ENCODE data around the gene SRRD.
"Not testable (repeated sequence)": the region's sequence is repeated elsewhere in the genome, so short reads cannot be mapped to it uniquely, and the experiment has no call there.

SRRD gene

DNA sequence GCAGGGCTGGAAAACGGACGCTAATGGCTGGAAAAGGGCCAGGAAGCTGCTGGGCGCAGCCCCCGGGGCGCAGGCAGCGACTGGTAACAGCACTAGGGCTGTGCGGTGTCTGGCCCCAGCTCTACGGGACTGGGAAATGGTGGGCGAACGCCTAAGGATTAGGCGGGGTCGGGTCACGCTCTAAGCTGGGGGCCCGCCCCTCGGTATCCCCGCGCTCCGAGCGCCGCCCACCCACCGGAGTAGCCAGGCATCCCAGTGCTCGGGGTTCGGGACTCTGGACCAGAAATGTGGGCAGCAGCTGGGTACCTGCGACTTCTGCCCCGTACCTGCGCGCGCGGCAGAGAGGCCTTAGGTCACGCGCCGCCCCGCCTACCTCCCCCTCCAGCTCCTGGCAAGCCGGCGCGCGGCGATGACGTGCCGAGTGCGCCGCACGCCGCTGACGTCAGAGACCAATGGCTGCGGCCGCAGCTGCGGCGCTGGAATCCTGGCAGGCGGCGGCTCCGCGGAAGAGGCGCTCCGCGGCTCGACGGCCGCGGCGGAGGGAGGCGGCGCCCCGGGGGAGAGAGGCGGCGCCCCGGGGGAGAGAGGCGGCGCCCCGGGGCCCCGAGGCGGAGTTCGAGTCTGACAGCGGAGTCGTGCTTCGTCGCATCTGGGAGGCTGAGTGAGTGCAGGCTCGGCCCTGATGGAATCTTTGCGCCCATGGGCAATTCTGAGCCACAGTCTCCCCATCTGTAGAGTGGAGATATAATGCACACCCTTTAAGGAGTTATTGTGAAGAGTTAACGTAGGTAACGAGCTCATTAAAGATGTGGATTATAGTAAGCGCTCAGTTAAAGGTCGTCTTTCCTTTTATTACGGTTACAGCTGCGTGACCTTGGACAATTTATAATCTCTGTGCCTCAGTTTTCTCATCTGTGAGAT, at the start of gene SRRD, which contains the start of gene HPS4:
Gene SRRD (plus strand): TSS at position 439 of the 921 bp plus-strand sequence. CDS start 14 bp downstream, at position 453.
Gene HPS4 (minus strand): TSS at position 345 of the 921 bp plus-strand sequence. CDS start 2,021 bp downstream, outside the sequence.
- H3K27ac ChIP-seq: peak within 1 kb of the TSS; percentile 76

GRCh38 chr22:26435327-26436093, 48.2 kb upstream of the SRRD start:
- no peak overlapping the region for H3K27ac ChIP-seq
- DNase-seq (ENCODE audit: low read depth, low spot score): no peak

More for the DNA sequence above, at the start of gene SRRD, which contains the start of gene HPS4:
- DNase-seq (ENCODE audit: low read depth, low spot score): peak; percentile 66

- DNase-seq (ENCODE audit: low read depth, low spot score): peak; percentile 29
- H3K27ac ChIP-seq: no peak overlapping the region
Observed at GRCh38 chr22:26436903-26437515, 46.7 kb upstream of the SRRD start.

DNA sequence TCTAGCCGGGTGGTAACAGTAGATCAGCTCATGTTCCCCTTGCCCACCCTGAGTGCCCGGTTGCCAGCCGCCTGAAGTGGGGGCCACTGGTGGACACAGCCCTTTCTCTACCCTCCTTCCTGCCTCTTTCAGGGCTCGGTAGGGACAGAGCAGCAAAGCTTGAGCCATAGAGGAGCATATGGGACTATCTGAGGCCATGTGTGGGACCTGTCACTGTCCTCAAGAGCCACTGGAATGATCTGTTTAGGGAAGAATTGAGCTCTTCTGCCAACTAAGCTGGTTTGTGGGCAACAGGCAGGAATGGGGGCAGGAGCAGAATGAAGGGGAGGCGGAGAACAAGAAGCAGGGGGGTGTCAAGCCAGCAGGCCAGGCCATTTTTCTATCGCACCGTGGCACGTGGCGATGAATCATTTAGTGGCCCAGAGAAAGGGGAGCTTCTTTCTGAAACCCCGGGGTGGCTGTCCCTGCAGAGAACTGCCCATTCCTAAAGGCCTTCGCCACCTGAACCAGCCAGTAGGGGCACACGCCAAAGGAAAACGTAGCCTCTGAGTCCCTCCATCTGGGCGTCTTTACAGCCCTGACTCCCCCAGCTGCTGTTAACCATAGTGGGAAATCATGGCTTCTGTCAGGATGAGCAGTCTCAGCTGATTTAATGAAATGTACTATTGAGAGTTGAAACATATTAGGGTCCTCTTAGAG, 45.8 kb upstream of the SRRD start:
- H3K27ac ChIP-seq: no peak overlapping the region
- no peak for DNase-seq (ENCODE audit: low read depth, low spot score)

GRCh38 chr22:26438776-26439175, 44.9 kb upstream of the SRRD start:
- H3K27ac ChIP-seq: not testable (repeated sequence)

DNA sequence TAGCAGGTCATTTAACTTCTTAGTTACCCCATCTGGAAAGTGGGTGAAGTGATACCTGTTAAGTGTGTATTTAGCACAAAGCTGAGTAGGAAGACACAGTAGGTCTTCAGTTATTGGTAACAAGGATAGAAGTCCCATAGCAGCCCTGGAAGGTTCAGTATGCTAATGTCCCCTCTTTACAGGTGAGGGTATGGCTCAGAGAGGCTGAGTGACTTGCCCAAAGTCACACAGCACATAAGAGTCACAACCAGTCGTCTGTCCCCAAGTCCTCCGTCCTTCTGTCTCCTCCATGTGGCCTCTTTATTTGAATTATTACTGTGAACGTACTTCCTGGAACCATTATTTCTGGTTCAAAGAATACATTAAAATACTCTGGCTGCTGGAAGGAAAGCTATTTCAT, 44.1 kb upstream of the SRRD start:
- no peak for DNase-seq (ENCODE audit: low read depth, low spot score)
- H3K27ac ChIP-seq: no peak overlapping the region

More at GRCh38 chr22:26438776-26439175, 44.9 kb upstream of the SRRD start:
- not testable (repeated sequence) for DNase-seq (ENCODE audit: low read depth, low spot score)

DNA sequence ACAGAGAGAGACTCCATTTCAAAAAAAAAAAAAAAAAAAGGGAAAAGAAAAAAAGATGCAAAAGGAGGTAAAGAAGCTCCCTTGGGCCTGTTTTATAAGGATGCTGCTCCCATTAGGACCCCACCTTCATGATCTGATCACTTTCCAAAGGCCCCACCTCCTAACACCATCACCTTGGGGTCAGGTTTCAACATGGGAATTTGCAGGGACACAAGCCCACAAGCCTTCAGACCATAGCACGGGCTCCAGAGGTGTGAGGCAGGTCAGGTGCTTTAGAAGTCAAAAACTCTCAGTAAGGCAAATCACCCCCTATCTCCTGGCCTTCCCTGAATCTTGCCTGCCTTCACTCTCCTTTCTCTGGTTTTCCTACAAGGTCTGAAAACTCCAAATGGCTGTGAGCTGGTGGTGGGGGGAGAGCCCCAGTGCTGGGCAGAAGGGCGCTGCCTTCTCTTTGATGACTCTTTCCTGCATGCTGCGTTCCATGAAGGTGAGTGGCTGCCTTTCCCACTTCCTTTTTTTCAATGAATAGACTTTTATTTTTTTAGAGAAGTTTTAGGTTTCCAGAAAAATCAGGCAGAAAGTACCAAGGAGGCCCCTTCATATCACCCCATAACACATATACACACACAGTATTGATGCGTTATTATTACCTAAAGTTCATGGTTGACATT, 41.5 kb upstream of the SRRD start:
- DNase-seq (ENCODE audit: low read depth, low spot score): no peak
- no peak overlapping the region for H3K27ac ChIP-seq

- no peak for DNase-seq (ENCODE audit: low read depth, low spot score)
- H3K27ac ChIP-seq: no peak overlapping the region
Observed at GRCh38 chr22:26443901-26444690, 39.6 kb upstream of the SRRD start.

- H3K27ac ChIP-seq: no peak overlapping the region
- DNase-seq (ENCODE audit: low read depth, low spot score): no peak
Observed at GRCh38 chr22:26444777-26445176, 38.9 kb upstream of the SRRD start.

DNA sequence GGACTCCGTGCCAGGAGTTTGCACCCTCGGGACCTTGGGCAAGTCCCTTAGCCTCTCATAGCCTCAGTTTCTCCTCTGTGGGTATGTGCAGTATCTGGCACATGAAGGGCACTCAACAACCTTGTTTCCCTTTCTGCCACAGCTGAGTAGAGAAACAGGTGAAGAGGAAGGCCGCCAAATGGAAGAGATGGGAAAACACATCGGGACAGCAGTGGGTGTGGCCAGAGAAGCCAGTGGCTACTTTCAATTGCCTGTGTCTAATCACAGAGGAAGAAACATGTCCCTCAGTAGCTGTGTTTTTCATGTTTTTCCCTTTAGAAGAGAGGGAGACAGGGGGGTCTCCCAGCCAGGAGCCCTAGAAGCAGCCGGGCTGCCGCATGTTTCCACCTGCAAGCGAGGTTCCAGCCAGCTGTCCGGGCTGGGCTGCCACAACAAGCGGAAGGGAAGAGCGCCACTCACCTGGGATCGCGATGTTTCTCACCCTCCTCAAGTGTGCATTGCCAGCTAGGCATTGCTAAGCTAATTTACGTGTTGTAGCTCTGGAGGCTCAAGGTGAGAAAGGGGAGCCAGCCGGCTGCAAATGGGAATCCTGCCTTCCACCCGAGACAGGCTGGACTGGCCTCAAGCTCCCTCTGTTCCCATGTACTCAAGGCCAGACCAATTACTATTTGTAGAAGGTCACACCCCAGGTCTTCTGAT, 38.0 kb upstream of the SRRD start:
- no peak overlapping the region for H3K27ac ChIP-seq
- no peak for DNase-seq (ENCODE audit: low read depth, low spot score)

DNA sequence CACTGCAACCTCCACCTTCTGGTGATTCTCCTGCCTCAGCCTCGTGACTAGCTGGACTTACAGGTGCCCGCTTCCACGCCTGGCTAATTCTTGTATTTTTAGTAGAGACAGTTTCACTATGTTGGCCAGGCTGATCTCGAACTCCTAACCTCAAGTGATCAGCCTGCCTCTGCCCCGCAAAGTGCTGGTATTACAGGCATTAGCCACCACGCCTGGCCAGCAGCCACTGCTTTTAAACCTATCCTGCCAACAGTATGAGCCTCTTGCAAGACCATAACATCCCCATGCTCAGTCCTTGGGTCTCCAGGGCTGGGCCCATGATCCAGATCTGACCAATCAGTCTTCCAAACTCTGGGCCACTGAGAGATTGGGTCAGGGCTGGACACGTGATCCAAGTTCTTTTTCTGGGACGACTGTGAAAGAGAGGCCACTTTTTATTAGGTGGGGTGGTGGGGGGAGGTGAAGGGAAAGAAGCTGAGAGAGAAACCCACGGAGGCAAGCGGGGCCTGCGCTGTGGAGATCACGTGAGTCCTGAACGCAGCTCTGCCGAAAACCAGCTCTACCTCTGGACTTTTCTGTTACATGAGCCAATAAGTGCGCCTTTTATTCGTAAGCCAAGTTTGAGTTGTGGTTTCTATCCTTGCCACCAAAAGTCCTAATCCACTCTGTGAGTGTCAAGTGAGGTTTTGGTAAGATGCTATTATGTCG, 36.7 kb upstream of the SRRD start:
- DNase-seq (ENCODE audit: low read depth, low spot score): no peak
- H3K27ac ChIP-seq: no peak overlapping the region

DNA sequence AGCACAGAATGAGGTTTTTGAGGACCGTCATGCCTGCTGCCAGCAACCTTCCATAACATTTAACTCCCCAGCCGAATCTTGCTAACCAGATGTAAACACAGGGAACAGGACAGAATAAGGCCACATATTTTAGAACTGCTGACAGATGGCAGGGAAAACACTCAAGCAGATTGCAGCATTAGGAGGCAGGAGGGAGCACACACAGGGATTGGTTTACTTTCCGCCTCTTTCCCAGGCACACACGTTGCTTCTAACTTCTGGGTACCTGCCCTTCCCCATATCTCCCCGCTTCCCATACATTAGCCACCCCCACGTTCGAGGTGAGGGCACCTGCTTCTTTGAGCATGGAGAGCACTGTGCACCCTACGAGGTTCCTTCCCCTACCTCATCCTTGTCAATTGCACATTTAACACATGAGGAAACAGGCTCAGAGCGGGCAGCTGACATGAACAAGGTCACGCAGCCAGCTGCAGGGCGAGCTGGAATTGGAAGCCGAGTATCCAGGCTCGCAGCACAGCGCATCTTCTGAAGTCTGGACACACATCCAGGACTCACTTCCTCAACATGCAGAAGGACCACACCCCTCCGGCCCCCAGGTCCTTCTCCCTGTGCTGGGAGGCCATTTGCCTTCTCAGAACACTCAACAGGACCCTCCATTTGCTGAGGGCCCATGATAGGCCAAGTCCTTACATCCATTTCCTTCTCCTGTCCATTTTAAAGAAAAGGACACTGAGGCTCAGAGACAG, 35.9 kb upstream of the SRRD start:
- DNase-seq (ENCODE audit: low read depth, low spot score): no peak
- no peak overlapping the region for H3K27ac ChIP-seq

GRCh38 chr22:26448334-26448733, 35.3 kb upstream of the SRRD start:
- no peak overlapping the region for H3K27ac ChIP-seq
- DNase-seq (ENCODE audit: low read depth, low spot score): no peak

DNA sequence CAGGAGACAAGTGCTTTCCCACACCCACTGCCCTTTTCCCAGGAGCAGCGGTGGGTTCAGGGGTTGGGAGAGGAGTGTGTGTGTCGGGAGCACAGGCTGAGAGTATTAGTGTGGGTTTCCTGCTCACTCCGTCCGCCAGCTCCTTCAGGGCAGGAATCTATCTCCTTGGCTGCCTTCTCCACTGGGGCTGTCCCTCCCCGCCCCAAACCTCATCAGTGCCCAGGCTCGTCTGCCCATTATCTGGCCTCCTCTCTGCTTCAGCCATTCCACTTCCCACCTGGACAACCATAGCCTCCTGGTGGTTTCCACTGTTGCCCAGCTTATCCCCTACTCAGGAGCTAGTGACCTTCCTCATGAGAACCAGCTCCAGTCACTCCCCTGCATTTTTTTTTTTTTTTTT, 34.7 kb upstream of the SRRD start:
- H3K27ac ChIP-seq: no peak overlapping the region
- no peak for DNase-seq (ENCODE audit: low read depth, low spot score)

- DNase-seq (ENCODE audit: low read depth, low spot score): no peak
- H3K27ac ChIP-seq: no peak overlapping the region
Observed at GRCh38 chr22:26450453-26451185, 33.1 kb upstream of the SRRD start.

Measured in epithelial cell of prostate (primary cell).